Dermis microvascular lymphatic vessel endothelial cell (primary cell): ENCODE data around the gene BABAM2. TPM values are rescaled to one million over a fixed set of nuclear protein-coding genes. Genes with fewer than 3 reads are reported as not detected.
"Not testable (repeated sequence)": the region's sequence is repeated elsewhere in the genome, so short reads cannot be mapped to it uniquely, and the experiment has no call there.

Experiments
- DNase-seq, 2 donors: peaks; one replicate each; pipeline versions ENCODE4 v3.0.0 to v3.0.0-alpha.2; 2010; ENCODE audit warnings: low read depth in 2 of 2
- total RNA-seq: library from RNA; depleted of rRNA; stranded (reverse); fragments of >200 nt; gene quantifications from 2 replicates; pipeline ENCODE4 v1.2.1, GENCODE V29; 2014

BABAM2 gene
- total RNA-seq, 1 donor from 2014 or later = 13.0 TPM

DNA sequence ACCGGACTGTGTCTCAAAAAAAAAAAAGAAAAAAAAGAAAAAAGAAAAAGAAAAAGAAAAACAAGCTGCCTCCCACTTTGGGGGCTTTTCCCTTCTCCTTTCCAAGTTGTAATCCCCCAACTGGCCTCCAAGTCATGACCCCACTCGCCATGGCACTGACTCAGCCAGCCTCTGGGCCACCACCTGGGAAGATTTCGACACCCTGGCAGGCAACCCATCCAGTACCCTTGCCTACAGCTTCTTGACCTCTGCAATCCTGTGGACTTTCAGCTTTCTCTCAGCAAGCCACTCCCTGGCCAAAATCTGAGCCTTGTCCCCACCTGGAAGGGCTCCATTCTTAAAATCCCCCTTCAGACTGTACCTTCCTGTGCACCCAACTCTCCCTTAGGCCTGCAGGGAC is 479.8 kb downstream of the BABAM2 start:
- no peak for DNase-seq

DNA sequence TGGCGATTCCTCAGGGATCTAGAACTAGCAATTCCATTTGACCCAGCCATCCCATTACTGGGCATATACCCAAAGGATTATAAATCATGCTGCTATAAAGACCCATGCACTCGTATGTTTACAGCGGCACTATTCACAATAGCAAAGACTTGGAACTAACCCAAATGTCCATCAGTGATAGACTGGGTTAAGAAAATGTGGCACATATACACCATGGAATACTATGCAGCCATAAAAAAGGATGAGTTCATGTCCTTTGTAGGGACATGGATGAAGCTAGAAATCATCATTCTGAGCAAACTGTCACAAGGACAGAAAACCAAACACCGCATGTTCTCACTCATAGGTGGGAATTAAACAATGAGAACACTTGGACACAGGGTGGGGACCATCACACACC is 481.2 kb downstream of the BABAM2 start:
- DNase-seq = not testable (repeated sequence)

GRCh38 chr2:28373854-28374253 is 483.3 kb downstream of the BABAM2 start:
- no peak for DNase-seq

DNA sequence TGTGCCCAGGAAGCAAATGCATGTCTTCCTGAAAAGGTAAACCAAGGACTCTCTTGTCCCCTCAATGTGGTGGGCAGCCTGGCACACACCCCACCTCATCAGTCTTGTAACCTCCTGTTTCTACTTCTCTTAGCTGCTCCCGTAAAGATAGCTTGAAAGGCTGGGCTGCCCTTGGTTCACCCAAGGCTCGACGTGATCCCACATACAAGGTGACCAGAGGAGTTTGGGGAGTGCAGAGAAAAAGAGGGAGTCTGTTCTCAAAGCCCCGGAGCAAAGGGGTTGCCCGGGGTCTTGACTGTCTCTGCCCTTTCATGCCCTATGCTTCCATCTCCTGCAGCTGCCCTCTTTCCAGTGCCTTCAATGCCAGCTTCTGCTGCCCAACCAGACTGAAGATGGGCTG is 483.8 kb downstream of the BABAM2 start:
- DNase-seq = no peak

DNA sequence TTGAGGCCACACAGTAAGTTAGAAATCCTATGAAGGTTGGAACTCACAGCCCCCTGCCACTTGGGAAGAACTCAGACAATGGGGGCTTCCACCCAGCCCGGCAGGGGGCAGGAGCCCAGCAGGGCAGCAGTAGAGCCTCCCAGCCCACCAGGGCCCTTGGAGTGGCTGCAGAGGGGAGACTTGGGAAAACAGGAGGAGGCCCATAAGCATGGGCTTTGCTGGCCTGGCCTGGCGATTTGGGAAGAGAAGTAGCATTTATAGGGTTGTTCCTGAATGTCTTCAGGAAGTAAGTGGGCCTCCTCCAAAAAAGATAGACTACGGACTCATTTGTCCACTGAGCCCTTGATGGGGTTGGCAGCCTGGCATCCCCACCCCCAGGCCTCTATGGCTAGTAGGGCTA is 484.7 kb downstream of the BABAM2 start:
- DNase-seq = no peak

GRCh38 chr2:28375742-28376631 is 485.5 kb downstream of the BABAM2 start:
- DNase-seq = no peak

- DNase-seq = no peak
Observed at GRCh38 chr2:28377195-28377816, 486.8 kb downstream of the BABAM2 start.

- no peak for DNase-seq
Observed at GRCh38 chr2:28377984-28378678, 487.6 kb downstream of the BABAM2 start.

- no peak for DNase-seq
Observed at GRCh38 chr2:28378679-28379584, 488.4 kb downstream of the BABAM2 start.

GRCh38 chr2:28380219-28380618 is 489.7 kb downstream of the BABAM2 start:
- no peak for DNase-seq

DNA sequence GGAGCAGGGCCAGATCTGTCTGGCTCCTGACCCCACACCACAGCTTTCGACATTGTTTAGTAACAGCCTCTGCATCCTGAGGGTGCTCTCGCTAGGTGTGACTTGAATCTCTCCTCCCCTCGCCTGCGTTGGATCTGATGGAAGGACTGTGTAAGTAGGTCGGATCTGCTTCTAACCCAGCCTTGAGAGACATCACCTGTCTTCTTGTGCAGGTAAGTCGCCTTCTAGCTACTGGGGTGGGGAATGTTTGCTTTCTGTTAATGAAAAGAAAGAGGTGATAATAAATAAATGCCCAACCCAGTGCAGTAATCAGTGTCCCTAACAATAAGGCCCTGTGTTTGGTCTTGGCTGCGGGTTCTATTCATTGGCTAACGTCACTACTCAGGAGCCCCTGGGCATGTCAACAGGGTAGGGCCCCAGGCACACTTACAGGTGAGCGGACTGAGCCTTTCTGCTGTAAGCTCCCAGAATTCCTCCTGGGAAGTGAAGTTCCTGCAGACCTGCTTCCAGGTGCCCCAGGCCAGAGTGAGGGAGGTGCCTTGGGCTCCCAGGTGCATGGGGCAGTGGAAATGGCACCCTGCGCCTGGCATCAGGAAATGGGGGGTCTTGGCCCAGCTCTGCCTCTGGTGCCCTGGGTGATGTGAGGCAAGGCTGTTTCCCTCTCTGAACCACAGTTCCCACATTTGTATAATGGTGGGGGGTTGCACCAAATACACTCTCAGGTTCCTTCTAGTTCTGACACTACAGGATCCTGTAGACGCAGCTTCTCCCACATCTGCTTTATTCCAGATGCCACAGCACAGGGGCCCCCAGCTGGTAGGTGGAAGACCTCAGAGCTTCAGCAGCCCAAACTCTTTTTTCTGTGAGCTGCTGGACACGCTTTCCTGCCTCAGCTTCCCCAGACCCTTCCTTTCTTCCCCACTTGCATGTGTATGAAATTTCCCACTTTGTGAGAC is 491.0 kb downstream of the BABAM2 start:
- DNase-seq = no peak

DNA sequence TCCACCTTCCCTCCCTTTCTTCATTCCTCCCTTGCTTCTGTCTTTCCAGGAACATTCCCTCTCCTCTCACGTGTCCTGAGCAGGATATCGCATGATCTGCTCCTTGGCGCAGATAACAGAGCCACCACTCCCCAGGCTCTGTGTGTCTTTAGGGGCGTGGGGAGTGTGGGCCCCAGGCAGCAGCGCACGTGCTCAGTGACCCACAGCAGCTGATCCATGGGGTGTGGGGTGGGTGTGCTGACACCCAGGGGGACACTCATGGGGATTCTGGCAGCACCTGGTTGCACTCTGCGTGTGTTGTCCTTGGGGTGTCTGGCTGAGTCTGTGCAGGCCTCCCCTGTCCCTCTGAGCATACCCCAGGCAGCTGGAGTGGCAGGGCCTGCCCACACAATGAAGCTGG is 492.2 kb downstream of the BABAM2 start:
- DNase-seq = no peak

DNA sequence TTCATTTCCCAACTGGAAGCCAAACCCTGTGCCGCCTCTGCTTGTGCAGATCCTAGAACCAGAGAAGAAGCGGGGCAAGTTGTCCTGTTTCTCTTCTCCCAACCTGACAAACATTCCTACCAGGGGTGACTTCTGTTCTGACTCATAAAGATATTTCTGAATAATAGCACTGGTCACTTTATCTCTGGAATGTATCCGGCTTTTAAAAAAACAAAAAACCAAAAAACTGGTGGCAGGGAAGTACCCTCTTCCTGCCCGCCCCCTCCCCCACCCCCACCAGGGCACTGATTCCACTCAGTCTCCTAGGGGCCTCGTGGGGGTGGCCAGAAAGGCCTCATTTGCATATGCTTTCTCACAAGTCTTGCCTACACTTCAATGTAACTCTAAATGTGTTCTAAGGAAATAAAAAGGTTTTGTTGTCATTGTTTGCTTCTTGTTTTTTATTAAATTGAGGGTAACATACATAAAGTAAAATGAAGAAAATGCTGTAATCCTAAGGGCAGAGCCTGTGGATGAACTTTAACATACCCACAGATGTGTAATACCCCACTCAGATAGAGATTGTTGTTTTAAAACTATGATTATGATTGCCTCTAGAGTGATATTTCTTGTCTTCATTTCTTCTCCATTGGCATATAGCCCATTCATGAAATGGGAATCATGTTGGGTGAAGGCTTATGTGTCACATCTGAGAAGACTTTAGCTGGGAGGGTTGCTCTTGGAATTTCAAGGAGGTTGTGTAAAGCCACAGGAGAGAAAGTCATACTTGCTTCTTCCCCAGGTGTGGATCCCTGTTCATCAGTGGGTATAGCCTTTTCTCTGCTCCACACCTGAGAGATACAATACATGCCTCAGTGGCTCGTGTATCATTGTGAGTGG is 496.8 kb downstream of the BABAM2 start:
- DNase-seq = peak in 1 of 2 donors; percentile 55

Other genes starting within 250 kb of the BABAM2 start
- gene SUPT7L, start 227.1 kb upstream of the BABAM2 start, total RNA-seq = 10.0 and 13.7 TPM in 2 replicates
- 17.4 and 17.8 TPM in 2 replicates for gene SLC4A1AP, start 226.8 kb upstream of the BABAM2 start, total RNA-seq
- 38.6 and 56.4 TPM in 2 replicates for gene MRPL33, start 119.0 kb upstream of the BABAM2 start, total RNA-seq
- gene RBKS, start 342 bp upstream of the BABAM2 start, total RNA-seq = 0.90 and 1.0 TPM in 2 replicates